Placental pericyte (primary cell): ENCODE data around the gene GMCL2. TPM values are rescaled to one million over a fixed set of nuclear protein-coding genes. Genes with fewer than 3 reads are reported as not detected.

Experiments used
- total RNA-seq: library from RNA; depleted of rRNA; stranded (reverse); fragments of >200 nt; gene quantifications from 2 replicates; pipeline ENCODE4 v1.2.3, GENCODE V29; 2012

GMCL2 gene
- not detected in 2 replicates for total RNA-seq

DNA sequence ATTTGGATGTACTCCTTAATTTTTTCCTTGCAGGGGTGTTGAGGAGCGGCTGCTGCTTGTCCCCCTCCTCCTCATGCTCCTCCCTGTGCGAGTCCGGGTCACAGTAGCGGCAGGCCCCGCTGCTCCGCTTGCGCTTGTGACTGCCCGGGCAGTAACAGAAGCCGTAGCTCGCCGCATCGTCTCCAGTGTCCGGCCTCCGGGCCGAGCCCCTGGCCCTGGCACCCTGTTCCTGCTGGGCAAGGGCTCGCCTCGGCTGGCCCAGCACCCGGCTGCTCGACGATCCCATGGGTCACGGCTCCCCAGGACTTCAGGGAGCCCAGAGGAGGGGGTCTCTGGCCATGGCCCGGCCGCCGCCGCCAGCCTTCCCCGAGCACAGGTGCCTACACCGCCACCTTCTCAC lies at the start of gene GMCL2:
Gene GMCL2, minus strand, starts transcription at position 358 of the 400 bp plus-strand sequence. Its CDS starts 72 bp downstream, at position 286.

DNA sequence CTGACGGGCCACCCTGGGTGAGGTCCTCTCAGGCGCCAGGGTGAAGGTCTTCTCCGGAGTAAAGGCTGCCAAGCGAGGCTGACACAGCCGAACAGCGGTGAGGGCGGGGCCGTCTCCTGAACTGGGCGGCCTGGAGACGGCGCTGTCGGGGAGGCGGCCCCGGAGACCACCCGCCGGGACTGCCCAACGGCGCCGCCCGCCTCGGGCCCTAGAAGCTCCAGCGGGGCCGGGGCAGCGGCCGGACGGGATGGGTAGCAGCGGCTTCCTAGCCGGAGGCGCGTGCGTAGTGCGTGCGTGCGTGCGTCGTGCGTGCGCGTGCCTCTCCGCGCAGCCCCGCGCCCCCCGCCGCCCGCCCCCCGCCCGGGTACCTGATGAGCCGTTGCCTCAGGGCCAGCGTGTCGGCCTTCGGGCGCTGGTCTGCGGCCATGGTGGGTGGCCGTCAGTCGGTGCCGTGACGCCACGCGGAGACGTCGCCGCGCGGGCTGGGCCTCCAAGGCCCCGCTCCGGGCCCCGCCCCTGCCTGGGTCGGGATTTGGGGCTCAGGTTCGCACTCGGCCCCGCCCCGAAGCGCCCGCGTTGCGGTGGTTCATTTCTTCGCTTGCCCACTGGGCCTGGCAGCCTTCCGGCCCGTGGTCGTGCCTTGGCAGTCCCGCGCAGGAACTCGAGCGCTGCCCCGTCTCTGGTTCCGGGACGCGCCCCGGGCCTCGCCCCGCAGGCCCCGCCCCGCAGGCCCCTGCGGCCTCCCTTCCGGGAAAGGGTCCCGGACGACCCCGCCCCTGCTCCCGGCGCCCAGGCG lies 45.2 kb upstream of the GMCL2 start, which contains the start of gene PHYKPL:
Gene PHYKPL, minus strand, starts transcription at position 679 of the 796 bp plus-strand sequence. Its CDS starts 252 bp downstream, at position 427.

DNA sequence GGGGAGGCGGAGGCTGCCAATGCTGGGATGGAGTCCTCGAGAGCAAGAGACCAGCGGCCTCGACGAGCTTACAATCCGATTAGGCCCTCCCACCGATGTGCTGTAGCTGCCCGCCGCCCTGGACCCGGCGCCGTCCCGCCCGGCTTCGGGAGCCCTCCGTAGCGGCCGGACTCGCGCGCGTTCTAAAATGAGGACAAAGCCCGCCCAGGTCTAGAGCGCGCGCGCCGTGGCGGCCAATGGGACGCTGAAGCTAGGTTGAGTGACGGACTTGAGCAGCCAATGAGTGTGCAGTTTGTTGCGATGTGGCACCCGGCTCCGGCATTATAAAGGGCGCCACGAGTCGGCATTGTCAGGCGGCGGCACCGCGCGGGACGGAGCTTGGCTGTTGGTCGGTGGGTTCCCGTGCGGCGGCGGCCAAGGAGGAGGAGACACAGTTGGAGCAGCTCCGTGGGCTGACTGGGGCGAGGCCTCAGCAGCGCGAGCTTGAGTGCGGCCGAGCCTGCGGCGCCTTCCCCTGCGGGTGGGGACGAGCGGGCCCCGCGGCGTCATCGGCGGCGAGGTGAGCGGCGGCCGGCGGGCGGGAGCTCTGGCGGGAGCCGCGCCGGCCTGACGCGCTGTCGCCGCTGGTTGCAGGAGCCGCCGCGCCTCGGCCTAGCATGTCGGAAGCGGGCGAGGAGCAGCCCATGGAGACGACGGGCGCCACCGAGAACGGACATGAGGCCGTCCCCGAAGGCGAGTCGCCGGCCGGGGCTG lies 17.2 kb upstream of the GMCL2 start, which contains the start of gene HNRNPAB:
Gene HNRNPAB, plus strand, starts transcription at position 352 of the 753 bp plus-strand sequence. Its CDS starts 305 bp downstream, at position 657.

DNA sequence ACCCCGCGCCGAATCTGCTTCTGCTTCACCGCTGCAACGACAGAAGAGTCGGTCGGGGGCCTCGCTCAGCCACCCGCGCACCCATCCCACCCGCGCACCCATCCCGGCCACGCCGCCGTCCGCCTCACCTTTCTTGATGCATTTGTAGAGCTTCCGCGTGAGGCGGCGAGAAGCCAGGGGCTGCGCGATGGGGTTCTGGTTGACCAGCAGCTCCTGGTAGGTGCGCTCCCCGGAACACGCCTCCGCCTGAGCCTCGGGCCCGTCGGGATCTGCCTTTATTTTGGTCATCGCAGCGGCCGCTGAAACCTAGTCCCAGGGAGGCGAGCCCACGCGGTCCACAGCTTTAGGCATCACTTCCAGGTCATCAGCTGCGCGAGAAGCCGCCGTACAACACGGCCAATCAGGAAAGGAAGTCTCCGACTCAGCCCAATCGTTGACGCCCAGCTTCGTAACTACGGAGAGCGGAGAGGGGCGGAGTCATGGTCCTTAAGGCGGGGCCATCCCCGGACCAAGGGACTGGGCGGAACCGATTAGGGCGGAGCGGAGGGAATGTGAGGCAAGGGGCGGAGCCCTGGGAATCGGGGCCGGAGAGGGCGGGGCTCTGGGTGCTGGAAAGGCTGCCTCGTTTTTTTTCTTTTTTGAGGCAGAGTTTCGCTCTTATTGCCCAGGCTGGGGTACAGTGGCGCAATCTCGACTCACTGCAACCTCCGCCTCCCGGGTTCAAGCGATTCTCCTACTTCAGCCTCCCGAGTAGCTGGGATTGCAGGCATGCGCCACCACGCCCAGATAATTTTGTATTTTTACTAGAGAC lies 33.4 kb downstream of the GMCL2 start, which contains the start of gene NHP2:
Gene NHP2, minus strand, starts transcription at position 356 of the 811 bp plus-strand sequence. Its CDS starts 68 bp downstream, at position 288.

Other genes with a start within 250 kb of the GMCL2 start
- gene PROP1, start 191.1 kb downstream of the GMCL2 start, total RNA-seq = not detected in 2 replicates
- gene N4BP3, start 73.8 kb downstream of the GMCL2 start, total RNA-seq = 0.22 and 0.43 TPM in 2 replicates
- 24.3 and 35.7 TPM in 2 replicates for gene RMND5B, start 56.4 kb downstream of the GMCL2 start, total RNA-seq
- gene NHP2, start 33.5 kb downstream of the GMCL2 start, total RNA-seq = 92.4 and 122 TPM in 2 replicates
- 42.9 and 107 TPM in 2 replicates for gene HNRNPAB, start 17.2 kb upstream of the GMCL2 start, total RNA-seq
- gene PHYKPL, start 45.4 kb upstream of the GMCL2 start, total RNA-seq = 33.9 and 39.2 TPM in 2 replicates